Adrenal gland (tissue), 5 donors: ENCODE results near the gene ARHGAP19.

Experiments
- CTCF ChIP-seq, 6 experiments: fragments of 450-650 bp in 4 of 6; fragments of 200-600 bp in 2 of 6; sonication (generic) in 1 of 6; IDR thresholded peaks; 1 replicate in 5 of 6; 2 replicates in 1 of 6; pipeline versions ENCODE4 v1.5.1 to v1.8.0; 2016 to 2021; ENCODE audit warnings: antibody characterized with exemption in 6 of 6, mild to moderate bottlenecking in 2 of 6, moderate library complexity in 1 of 6
- POLR2A ChIP-seq, 2 donors: fragments of 450-650 bp; IDR thresholded peaks; one replicate each; pipeline ENCODE4 v1.6.1; 2017; ENCODE audit warnings: antibody characterized with exemption in 2 of 2, mild to moderate bottlenecking in 2 of 2, moderate library complexity in 1 of 2
- donor health status: DM: no; HTN: no; CAD: no.

DNA sequence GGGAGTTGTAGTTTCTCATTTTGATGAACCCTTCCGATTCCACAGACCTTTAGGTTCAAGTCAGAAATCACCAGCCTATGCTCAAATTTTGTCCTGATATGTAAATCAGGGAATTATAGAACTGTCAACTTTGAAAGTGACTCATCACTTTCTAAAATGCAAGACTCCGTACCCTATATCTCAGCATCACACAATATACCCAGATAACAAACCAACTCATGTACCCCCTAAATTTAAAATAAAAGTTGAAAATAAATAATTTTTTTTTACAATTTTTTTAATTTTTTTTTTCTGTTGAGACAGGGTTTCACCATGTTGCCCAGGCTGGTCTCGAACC lies 393 bp upstream of the ARHGAP19 start:
- TF ChIP-seq CTCF (IDR thresholded peaks at IDR 0.05) (no peak), POLR2A (IDR thresholded peaks at IDR 0.05) (no peak)
